ENCODE data around the gene RARS2.

- TF ChIP-seq CTCF (IDR thresholded peaks at IDR 0.05; ENCODE audit: extremely low read depth in 1 of 2, insufficient read depth in 1 of 2, low read depth in 1 of 2, low read length in 2 of 2) (no peak), POLR2A (IDR thresholded peaks at IDR 0.05; ENCODE audit: low read depth, low read length) (no peak), POLR2AphosphoS5 (IDR thresholded peaks at IDR 0.05; ENCODE audit: insufficient read depth, low read depth, low read length) (no peak), MAX (IDR thresholded peaks at IDR 0.05; ENCODE audit: insufficient read depth, insufficient read length) (no peak), EZH2 (IDR thresholded peaks at IDR 0.05; ENCODE audit: borderline replicate concordance, low read depth, low read length, severe bottlenecking) (no peak)
Measured at GRCh38 chr6:87473419-87473903, 116.3 kb downstream of the RARS2 start.
